H54 (cell line): Measurements from ENCODE around the gene ALK.

ENCODE experiments used
- DNase-seq: peaks from one replicate; pipeline ENCODE4 v3.0.0; 2011; ENCODE audit warnings: low spot score, mixed read lengths; ENCODE audit not compliant: insufficient read length
- FAIRE-seq: peaks from 3 replicates; lab custom pipeline; 2011; peaks lifted over from hg19 to GRCh38; lab: Jason Lieb, UNC
- POLR2A ChIP-seq: IDR thresholded peaks from 2 replicates; pipeline ENCODE4 v1.6.1; 2011; ENCODE audit warnings: low read depth, mild to moderate bottlenecking, low read length

Gene ALK

DNA sequence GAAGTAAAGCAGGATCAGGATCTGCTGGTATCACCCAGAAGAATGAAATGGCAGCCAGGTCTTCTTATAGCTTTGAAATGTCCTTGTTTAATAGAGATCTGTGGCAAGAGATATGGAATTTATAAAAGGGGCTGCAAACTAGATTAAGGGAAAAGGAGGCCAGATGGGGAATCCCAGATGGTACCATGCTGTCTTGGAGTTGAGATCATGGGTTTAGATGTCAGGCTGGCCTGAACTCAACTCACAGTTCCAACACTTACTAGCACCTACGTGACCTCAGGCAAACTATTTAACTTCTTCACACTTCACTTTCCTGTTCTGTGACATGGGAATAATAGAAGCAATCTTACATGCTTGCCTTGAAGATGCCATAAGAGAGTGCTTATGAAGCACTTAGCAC, 188.2 kb downstream of the ALK start:
- no peak for TF ChIP-seq POLR2A
- DNase-seq, result no peak
- FAIRE-seq, result no peak

DNA sequence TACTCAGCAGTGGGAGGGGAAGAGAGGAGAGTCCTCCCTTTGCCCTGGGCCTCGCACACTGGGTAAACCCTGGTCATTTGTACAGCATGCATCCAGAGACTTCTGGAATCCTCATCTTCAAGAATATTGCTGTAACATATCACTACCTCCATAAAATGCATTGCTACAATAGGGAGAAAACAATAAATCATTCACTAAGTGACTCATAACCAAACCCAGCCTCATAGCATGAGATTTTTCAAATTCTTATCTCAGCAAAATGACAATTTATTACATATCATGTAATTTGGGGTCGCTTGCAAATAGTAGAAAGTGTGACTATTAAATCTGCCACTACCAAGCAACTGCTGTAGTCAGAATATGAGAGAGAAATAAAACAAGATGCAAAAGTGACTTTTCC, 189.4 kb downstream of the ALK start:
- DNase-seq, result no peak
- FAIRE-seq, result no peak
- TF ChIP-seq POLR2A, result no peak

DNA sequence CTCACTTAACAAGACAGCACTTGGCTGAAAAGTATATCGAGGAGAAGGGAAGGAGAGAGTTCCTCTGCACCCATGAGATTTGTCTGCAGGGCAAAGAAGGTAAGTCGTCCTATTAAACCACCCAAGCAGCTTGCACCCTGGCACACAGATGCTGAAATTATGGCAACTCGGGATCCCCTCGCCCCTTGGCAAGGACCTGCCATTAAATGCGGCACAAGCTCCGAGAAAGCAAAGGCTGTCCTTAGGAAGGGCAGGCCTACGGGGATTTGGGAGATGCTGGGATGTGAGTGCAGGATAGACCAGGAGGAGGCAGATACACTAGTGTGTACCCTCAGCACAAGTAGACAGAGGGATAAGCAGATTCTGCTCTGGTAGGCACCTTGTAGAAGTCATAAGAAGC, 191.5 kb downstream of the ALK start:
- no peak for TF ChIP-seq POLR2A
- FAIRE-seq (no peak), DNase-seq (no peak)

DNA sequence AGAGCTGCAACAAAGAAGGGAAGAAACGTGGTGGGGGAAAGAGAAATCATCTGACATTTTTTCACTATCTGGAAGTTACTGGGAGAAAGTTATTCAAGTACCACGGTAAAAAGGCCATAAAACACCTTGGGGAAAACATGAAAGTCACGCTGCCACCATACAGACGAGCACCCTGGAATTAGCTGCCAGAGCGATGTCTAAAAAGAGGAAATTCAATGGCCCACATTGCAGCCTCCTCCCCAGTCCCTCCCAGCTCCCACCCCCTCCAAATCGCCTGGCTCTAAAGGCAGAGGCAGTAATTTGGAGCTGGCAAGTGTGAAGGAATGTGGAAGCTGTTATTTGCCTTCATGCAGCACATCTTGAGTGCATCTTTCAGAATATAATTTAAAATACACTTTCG, 192.0 kb downstream of the ALK start:
- FAIRE-seq (no peak), DNase-seq (no peak)
- no peak for TF ChIP-seq POLR2A

DNA sequence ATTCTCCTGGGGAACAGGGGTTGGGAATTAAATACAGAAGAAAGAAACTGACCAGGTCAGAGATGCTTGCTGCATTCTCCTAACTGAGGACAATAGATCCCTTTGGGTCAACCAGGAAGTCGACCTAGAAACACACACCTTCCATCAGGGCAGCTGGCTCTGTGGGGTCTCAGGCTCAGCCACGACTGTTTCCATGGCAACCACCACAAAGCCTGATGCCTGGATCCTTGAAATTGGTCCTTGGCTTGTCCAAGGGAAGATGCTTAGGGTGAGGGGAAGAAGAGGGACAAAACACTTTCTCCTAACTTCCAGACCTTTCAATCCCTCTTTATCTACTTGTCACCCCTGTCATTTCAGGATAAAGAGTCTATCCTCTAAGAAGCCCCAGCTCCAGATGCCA, 194.4 kb downstream of the ALK start:
- DNase-seq, result no peak
- no peak for FAIRE-seq
- TF ChIP-seq POLR2A, result no peak

DNA sequence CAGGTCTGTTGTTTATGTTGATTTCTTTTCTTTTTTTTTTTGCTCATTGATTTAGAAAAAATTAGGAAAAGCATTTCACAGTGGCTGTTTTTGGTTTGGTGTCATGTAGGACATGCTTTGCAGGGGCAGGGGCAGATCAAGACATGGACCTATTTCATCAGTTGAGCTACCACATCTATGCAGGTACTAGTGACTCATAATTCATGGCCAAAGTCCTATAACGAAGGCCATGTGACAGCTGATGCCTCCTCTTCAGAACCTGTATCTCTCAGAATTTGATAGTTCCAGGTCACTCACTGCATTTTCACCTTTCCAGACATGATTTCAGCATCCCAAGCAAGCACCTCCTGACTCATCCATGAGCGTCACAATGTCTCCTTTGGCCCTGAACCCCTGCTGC, 195.8 kb downstream of the ALK start:
- no peak for FAIRE-seq
- TF ChIP-seq POLR2A, result no peak
- DNase-seq, result no peak

DNA sequence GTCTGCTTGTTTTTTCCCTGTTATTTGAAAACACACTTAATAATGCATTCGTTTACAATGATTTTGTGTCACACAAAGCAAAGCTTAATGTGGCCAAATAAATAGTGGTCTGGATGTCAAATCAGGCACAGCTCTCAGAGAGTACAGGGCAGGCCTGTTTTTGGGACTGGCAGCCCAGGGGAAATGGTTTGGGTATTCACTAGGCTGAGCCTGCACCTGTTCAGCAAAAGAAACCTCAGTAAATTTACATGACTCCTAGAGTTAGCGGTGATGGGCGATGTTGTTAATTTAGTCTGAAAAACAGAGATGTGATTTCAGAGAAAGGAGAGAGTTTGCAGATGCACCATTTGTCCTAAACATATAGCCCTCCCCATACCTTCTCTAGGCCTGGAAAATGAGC, 197.1 kb downstream of the ALK start:
- DNase-seq (no peak), FAIRE-seq (no peak)
- no peak for TF ChIP-seq POLR2A

DNA sequence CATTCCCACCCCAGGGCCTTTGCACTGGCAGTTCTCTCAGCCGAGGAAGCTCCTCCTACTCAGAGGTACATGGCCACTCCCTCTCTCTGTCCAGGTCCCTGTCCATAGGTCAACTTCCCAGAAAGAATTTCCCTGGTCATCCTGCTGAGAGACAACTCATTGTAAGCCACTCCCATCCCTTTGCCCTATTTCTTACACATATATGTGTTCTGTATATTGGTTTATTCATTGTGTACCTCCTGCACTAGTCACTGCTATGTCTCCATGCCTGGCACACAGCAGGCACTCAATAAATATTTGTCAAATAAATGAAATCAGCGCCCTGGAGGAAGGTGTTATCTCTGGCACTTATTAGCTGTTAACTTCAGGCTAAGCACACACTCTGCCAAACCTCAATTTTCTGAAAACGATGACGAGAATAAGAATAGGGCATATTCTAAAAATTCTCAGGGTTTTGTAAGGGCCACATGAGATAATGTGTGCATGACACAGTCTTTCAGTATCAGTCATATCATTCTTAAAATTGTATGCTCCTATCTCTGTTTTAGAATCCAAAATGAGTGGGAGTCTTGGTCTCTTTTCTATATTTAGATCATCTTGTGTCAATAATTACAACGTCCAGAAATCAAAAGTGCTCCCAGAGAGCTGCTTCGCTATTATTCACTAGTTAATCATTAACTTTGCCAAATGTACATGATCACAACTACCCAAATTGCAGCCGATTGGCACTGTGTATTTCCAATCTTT, 198.0 kb downstream of the ALK start:
- FAIRE-seq (no peak), DNase-seq (no peak)
- TF ChIP-seq POLR2A, result no peak

DNA sequence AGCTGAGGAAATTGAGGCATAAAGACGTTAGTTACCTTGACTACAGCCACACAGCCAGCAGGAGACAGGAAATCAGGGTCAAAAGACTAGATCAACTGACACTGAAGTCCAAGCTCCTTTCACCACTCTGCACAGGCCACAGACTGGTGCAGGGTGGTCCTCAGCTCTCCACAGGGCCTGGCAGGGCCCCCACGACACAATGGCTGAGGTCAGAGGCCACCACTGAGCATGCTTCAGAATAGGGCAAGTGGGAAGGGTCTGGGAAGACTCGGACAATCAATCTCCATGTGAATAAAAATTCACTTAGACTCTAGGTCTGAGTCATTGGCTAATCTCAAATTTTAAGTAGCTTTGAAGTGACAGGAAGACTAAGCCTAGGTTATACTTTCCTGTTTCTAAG, 201.7 kb downstream of the ALK start:
- DNase-seq (no peak), FAIRE-seq (no peak)
- no peak for TF ChIP-seq POLR2A

DNA sequence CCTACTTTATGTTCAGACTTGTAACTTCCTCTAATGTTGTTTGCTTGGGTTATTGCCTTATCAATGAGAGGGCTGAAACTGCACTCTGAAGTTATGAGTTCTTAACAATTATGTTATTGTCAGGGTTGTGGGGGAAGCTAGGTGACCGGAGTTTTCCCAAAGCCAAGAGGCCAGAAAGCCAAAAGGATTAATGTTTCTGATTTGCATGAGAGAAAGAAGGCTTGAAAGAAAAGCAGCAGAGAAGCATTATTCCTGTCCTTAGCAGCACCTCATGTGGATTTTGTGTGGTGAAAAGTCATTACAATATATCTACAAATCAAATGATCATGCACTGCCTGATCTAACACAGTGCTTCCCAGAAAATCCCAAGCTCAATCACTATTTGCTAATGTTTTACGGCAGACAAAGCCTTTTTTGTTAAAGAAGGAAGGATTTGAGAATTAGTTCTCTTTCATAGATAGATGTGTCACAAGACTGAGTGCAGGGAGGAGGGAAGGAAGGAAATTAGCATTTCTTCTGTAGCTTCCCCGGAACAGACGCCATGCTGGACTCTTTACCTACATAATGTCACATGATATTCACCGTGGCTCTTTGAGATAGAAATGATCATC, 203.2 kb downstream of the ALK start:
- no peak for TF ChIP-seq POLR2A
- no peak for DNase-seq
- no peak for FAIRE-seq

DNA sequence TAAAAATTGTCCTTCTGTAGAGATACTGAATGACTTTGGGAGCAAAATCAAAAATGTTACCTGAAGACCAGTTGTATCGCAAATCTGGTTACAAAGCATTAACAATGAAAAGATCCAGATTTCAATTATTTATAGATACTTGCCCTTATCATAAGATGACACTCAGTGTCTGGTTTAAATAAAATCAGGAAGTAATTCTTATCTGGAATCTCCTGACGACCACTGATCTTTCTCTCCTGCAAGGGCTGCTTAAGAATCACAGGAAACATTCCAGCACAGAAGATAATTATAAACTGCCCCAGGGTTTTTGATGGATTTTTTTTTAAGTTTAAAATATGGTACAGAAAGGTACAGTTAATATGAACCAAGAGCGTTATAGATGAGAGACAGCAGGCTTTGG, 205.7 kb downstream of the ALK start:
- FAIRE-seq, result no peak
- DNase-seq, result no peak
- TF ChIP-seq POLR2A, result no peak

DNA sequence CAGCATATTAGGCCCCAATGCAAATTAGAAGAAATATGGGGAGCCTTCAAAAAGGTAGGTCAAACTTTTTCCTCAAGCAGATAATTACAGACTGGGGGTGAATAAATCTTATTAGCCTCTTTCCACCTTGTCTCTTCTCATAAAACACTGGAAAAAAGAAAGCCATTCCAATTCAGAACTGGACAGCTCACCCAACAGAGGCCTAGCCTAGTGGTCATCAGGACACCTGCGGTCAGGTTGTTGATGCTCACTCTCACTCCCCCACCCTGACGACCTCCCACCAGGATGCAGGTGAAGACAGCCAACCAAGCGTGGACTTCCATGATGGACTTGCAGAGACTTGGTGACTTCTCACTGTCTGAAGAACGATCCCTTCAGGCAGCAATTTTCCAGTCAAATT, 207.1 kb downstream of the ALK start:
- FAIRE-seq, result no peak
- no peak for TF ChIP-seq POLR2A
- no peak for DNase-seq

DNA sequence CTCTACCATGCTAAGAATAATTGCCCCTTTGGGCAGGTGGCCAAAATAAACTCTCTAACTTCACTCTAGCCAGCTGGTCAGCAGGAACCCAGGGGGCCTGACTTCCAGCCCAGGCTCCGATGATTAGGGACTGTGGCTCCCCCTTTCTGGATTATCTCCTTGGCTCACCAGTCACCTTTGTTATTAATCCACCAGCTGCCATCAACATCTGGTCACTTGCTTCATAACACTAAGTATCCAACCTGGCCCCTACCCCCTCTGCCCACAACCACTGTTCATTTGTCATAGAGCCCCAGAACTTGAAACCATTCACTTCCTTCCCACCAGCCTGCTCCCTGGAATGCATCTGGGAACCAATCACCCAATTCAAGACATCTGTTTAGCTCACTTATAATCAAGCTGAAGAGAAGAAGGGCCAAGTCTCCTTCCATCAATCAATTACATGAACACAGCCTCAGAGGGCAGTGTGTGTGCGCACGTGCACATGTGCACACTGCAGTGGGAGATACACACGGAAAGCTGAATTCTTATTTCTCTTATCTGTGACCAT, 215.1 kb downstream of the ALK start:
- no peak for TF ChIP-seq POLR2A
- FAIRE-seq (no peak), DNase-seq (no peak)

DNA sequence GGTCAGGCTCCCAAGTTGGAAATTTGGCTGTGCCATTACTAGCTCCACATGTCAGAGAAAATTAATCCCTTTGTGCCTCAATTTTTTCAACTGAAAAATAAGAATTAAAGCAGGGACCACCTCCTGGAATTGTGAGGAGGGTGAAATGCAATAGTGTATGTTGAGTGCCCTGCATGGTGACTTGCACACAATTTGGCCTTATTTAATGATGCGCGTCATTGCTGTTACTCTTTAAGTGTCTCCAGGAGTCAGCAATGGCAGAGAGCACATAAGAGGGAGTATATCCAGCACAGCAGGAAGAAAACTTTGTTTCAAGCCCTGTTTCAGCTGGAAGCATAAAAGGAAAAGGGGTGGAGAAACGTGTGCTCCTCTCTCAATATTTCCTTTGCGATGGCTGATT, 215.8 kb downstream of the ALK start:
- DNase-seq (no peak), FAIRE-seq (no peak)
- TF ChIP-seq POLR2A, result no peak

DNA sequence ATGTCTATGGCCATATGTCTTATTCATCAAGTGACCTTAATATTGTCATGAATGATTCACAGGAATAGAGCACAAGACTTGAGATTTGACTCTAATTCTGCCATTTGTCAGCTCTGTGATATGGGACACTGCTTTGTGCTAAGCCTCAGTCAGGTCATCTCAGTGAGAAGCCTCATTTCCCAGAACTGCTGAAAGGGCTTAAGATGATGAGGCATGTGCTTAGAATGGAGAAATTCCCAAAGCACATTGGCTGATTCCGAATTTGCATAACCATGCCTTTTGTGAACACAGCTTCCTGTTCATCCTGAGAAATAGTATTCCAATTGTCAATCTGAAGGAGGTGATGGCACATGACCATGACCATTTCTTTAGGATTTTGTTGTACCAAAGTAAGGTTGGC, 218.1 kb downstream of the ALK start:
- FAIRE-seq (no peak), DNase-seq (no peak)
- TF ChIP-seq POLR2A, result no peak
